OCI-LY7 (cell line): ENCODE results near the gene GPLD1. TPM values are rescaled to one million over a fixed set of nuclear protein-coding genes. Genes with fewer than 3 reads are reported as not detected.

Source experiments
- Bru-seq: library from RNA; stranded (reverse); fragments of 400-500 nt; gene quantifications from one replicate; lab custom pipeline; 2021; lab: Mats Ljungman, UMichigan
- BruChase-seq, 2 experiments: library from RNA; stranded (reverse); fragments of 400-500 nt; gene quantifications; one replicate each; lab custom pipeline; 2021; lab: Mats Ljungman, UMichigan
- BruUV-seq: library from RNA; stranded (reverse); fragments of 400-500 nt; replicated peaks from 2 replicates; lab custom pipeline; 2021; lab: Mats Ljungman, UMichigan
- CTCF ChIA-PET: fragments of 300-600 bp; sonication (Branson Sonifier 250); formaldehyde crosslinking; loops from one replicate; lab custom pipeline; 2022; ENCODE audit warnings: antibody characterized with exemption; ENCODE audit not compliant: unreplicated experiment; lab: Charles Lee
- POLR2A ChIA-PET: fragments of 300-600 bp; sonication (Branson Sonifier 250); formaldehyde crosslinking; loops from one replicate; lab custom pipeline; 2022; ENCODE audit warnings: antibody characterized with exemption; lab: Charles Lee
- DNase-seq: peaks from one replicate; pipeline ENCODE4 v3.0.0-alpha.2; 2015; ENCODE audit warnings: low spot score
- H2AFZ ChIP-seq: fragments of 200-600 bp; sonication (generic), shearing (Covaris generic); 2 replicates; pipeline ENCODE4 v1.6.1; 2014; ENCODE audit warnings: mild to moderate bottlenecking, antibody characterized with exemption, low read length, moderate library complexity
- H3K27ac ChIP-seq: fragments of 200-600 bp; sonication (generic); 2 replicates; pipeline ENCODE4 v1.5.1; 2014; ENCODE audit warnings: mixed run types, low read depth, mild to moderate bottlenecking, moderate library complexity, low read length, inconsistent platforms; ENCODE audit not compliant: poor library complexity, severe bottlenecking
- H3K36me3 ChIP-seq: fragments of 200-600 bp; sonication (generic); 2 replicates; pipeline ENCODE4 v1.6.1; 2014; ENCODE audit warnings: mild to moderate bottlenecking, antibody characterized with exemption, low read length, moderate library complexity, mixed read lengths; ENCODE audit not compliant: insufficient read depth
- H3K4me1 ChIP-seq: fragments of 200-600 bp; sonication (generic); 2 replicates; pipeline ENCODE4 v1.5.1; 2014; ENCODE audit warnings: mild to moderate bottlenecking, low read length; ENCODE audit not compliant: insufficient read depth, poor library complexity, severe bottlenecking
- H3K4me2 ChIP-seq: fragments of 200-600 bp; sonication (generic); 2 replicates; pipeline ENCODE4 v1.6.1; 2014; ENCODE audit warnings: mild to moderate bottlenecking, low read length
- H3K4me3 ChIP-seq: fragments of 200-600 bp; sonication (generic); 2 replicates; pipeline ENCODE4 v1.5.1; 2014; ENCODE audit warnings: mild to moderate bottlenecking, low read depth, low read length; ENCODE audit not compliant: poor library complexity, severe bottlenecking
- H3K79me2 ChIP-seq: fragments of 200-600 bp; sonication (generic); 2 replicates; pipeline ENCODE4 v1.6.1; 2016; ENCODE audit warnings: low read depth, mild to moderate bottlenecking, low read length, moderate library complexity, mixed read lengths; ENCODE audit not compliant: insufficient read depth
- H3K9me2 ChIP-seq: fragments of 200-600 bp; sonication (generic); 2 replicates; pipeline ENCODE4 v1.6.1; 2016; ENCODE audit warnings: mild to moderate bottlenecking, low read length, mixed read lengths; ENCODE audit not compliant: insufficient read depth
- H3K9me3 ChIP-seq: fragments of 200-600 bp; sonication (generic); 2 replicates; pipeline ENCODE4 v1.6.1; 2014; ENCODE audit warnings: mild to moderate bottlenecking, mixed run types, low read length, mixed read lengths
- H4K20me1 ChIP-seq: fragments of 200-600 bp; sonication (generic); 2 replicates; pipeline ENCODE4 v1.6.1; 2014; ENCODE audit warnings: mild to moderate bottlenecking, antibody characterized with exemption, low read length, moderate library complexity, mixed read lengths; ENCODE audit not compliant: insufficient read depth
- EZH2phosphoT487 ChIP-seq: fragments of 200-600 bp; sonication (generic); IDR thresholded peaks from 2 replicates; pipeline ENCODE4 v1.6.1; 2018; ENCODE audit warnings: low read depth, borderline replicate concordance, mild to moderate bottlenecking, mixed run types, antibody characterized with exemption, low read length, moderate library complexity, mixed read lengths
- intact Hi-C: fragments of 100-400 bp; cut with micrococcal nuclease; formaldehyde crosslinking; loops from one replicate; pipeline ENCODE4 v1.10.0; 2022; ENCODE audit not compliant: unreplicated experiment
- long read RNA-seq: library from polyadenylated mRNA; stranded (forward); transcript quantifications from one replicate; pipeline ENCODE4 v2.0.0, GENCODE V29; 2022
- total RNA-seq, 2 experiments: library from RNA; depleted of rRNA in 1 of 2; stranded (reverse); fragments of >200 nt in 1 of 2; shearing (Covaris generic) in 1 of 2; gene quantifications; 2 replicates each; pipeline ENCODE4 v1.2.3, GENCODE V29; 2014 to 2022
- TF ChIP-seq, protein P1 (sequence below): fragments of 200-600 bp; sonication (generic); conservative IDR thresholded peaks from 2 replicates; pipeline ENCODE4 v1.5.1; 2014; ENCODE audit warnings: mild to moderate bottlenecking, antibody characterized with exemption, low read length, moderate library complexity, mixed read lengths

GPLD1 gene, protein sequence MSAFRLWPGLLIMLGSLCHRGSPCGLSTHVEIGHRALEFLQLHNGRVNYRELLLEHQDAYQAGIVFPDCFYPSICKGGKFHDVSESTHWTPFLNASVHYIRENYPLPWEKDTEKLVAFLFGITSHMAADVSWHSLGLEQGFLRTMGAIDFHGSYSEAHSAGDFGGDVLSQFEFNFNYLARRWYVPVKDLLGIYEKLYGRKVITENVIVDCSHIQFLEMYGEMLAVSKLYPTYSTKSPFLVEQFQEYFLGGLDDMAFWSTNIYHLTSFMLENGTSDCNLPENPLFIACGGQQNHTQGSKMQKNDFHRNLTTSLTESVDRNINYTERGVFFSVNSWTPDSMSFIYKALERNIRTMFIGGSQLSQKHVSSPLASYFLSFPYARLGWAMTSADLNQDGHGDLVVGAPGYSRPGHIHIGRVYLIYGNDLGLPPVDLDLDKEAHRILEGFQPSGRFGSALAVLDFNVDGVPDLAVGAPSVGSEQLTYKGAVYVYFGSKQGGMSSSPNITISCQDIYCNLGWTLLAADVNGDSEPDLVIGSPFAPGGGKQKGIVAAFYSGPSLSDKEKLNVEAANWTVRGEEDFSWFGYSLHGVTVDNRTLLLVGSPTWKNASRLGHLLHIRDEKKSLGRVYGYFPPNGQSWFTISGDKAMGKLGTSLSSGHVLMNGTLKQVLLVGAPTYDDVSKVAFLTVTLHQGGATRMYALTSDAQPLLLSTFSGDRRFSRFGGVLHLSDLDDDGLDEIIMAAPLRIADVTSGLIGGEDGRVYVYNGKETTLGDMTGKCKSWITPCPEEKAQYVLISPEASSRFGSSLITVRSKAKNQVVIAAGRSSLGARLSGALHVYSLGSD
- total RNA-seq (2014; rRNA removed; shearing (Covaris generic)) (52.5 and 55.6 TPM in 2 replicates), total RNA-seq (2022) (60.7 and 73.7 TPM in 2 replicates), Bru-seq, nascent RNA (percentile 76 among the genes with signal in this experiment), BruChase-seq, experiment 1, labeled RNA remaining after a 6-hour chase (percentile 86 among the genes with signal in this experiment), BruChase-seq, experiment 2, labeled RNA remaining after a 2-hour chase (percentile 81 among the genes with signal in this experiment)
- long read RNA-seq, partial matches to known transcripts, result 31 of 46 reads
- long read RNA-seq, other reads (novel, unspliced or antisense), result 15 of 46 reads

DNA sequence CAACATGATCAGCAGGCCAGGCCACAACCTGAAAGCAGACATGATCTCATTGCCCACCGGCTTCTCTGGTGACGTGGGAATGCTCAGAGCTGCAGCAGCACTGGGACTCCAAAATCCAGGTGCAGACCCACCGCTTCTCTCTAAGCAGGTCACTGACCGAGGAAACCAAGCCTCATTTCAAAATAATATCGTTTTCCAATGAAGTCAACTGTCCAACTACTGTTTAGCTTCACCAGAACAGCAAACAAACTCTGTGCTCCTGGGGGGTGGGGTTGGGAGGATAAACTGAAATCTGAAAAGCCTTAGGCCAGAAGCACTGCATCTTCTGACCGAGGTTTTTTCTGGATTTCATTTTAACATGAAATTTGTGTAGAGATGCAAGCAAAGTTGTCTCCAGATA is at the start of gene GPLD1:
TSS of gene GPLD1 (minus strand) at position 109 of the 400 bp plus-strand sequence. CDS start at position 42, 67 bp downstream.
- Histone ChIP-seq H3K9me2 (no peaks in the 10 kb centered on the region), H2AFZ (no peak within 1 kb of the TSS), H3K79me2 (peaks cover 43% of the 10 kb centered on the region), H3K4me1 (peaks cover 15% of the 10 kb centered on the region), H4K20me1 (no peaks in the 10 kb centered on the region), H3K27ac (no peak within 1 kb of the TSS), H3K4me2 (no peak within 1 kb of the TSS), H3K4me3 (no peak within 1 kb of the TSS), H3K9me3 (no peaks in the 10 kb centered on the region), H3K36me3 (peaks cover 56% of the 10 kb centered on the region)
- ChIA-PET CTCF (interaction anchor here (1.3 kb wide), 1 partner anchor 28 kb away, joined by 3 read pairs; no protein-coding TSS in a partner anchor), POLR2A (interaction anchor here (0.9 to 13.6 kb wide), 2 partner anchors 28 to 68 kb away, joined by 4 to 586 read pairs; no protein-coding TSS in a partner anchor)
- BruUV-seq, result no TSS peak
- intact Hi-C loops, result no loop called here
- TF ChIP-seq EZH2phosphoT487, result no peak
- TF ChIP-seq, protein P1, sequence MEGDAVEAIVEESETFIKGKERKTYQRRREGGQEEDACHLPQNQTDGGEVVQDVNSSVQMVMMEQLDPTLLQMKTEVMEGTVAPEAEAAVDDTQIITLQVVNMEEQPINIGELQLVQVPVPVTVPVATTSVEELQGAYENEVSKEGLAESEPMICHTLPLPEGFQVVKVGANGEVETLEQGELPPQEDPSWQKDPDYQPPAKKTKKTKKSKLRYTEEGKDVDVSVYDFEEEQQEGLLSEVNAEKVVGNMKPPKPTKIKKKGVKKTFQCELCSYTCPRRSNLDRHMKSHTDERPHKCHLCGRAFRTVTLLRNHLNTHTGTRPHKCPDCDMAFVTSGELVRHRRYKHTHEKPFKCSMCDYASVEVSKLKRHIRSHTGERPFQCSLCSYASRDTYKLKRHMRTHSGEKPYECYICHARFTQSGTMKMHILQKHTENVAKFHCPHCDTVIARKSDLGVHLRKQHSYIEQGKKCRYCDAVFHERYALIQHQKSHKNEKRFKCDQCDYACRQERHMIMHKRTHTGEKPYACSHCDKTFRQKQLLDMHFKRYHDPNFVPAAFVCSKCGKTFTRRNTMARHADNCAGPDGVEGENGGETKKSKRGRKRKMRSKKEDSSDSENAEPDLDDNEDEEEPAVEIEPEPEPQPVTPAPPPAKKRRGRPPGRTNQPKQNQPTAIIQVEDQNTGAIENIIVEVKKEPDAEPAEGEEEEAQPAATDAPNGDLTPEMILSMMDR, result no peak
- DNase-seq, result no peak

DNA sequence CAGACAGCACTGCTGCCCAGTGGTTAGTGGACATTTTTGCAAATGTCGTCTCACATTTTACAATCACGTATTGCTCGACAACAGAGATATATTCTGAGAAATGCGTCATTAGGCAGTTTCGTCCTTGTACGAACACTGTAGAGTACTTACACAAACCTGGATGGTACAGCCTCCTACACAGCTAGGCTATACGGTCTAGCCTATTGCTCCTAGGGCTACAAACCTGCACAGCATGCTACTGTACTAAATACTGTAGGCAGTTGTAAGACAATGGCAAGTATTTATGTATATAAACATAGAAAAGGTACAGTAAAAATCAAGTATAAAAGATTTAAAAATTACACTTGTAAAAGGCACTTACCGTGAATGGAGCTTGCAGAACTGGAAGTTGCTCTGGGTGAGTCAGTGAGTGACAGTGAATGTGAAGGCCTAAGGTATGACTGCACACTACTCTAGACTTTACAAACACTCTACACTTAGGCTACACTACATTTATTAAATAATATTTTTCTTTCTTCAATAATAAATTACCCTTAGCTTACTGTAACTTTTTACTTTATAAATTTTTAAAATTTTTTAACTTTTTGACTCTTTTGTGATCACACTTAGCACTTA is 48.5 kb upstream of the GPLD1 start:
- Histone ChIP-seq H3K4me2 (no peak overlapping the region), H3K79me2 (no peaks in the 10 kb centered on the region), H3K9me3 (no peaks in the 10 kb centered on the region; the same call in 1 of the 2 replicates), H4K20me1 (no peaks in the 10 kb centered on the region), H2AFZ (no peak overlapping the region), H3K4me3 (no peak overlapping the region), H3K36me3 (peaks cover 91% of the 10 kb centered on the region), H3K27ac (no peak overlapping the region), H3K9me2 (no peaks in the 10 kb centered on the region), H3K4me1 (no peaks in the 10 kb centered on the region)
- no peak for TF ChIP-seq EZH2phosphoT487
- TF ChIP-seq, protein P1, result no peak
- DNase-seq, result no peak
- intact Hi-C loops, result no loop called here
- POLR2A ChIA-PET, result interaction anchor here (0.6 to 1.5 kb wide), 2 partner anchors 9 to 1681 kb away, joined by 3 to 4 read pairs; no protein-coding TSS in a partner anchor
- CTCF ChIA-PET, result no interaction called here
- BruUV-seq, result no TSS peak
